Trophoblast cell (in vitro differentiated cells and primary cell): ENCODE data around the gene CASZ1.
A peak's percentile ranks its signal among the peaks of the same experiment; 100 is the strongest.

Experiments
- DNase-seq, 2 donors: peaks; one replicate each; pipeline ENCODE4 v3.0.0-alpha.2; 2016
- H2AFZ ChIP-seq: 2 replicates; pipeline ENCODE4 v1.6.1; 2013; ENCODE audit warnings: low read length, moderate library complexity, mild to moderate bottlenecking; ENCODE audit not compliant: insufficient read depth, poor library complexity
- H2AK5ac ChIP-seq: 2 replicates; pipeline ENCODE4 v1.6.1; 2013; ENCODE audit warnings: mild to moderate bottlenecking, low read length
- H2BK120ac ChIP-seq: 2 replicates; pipeline ENCODE4 v1.6.1; 2013; ENCODE audit warnings: low read length, mild to moderate bottlenecking, moderate library complexity; ENCODE audit not compliant: insufficient read depth, poor library complexity
- H2BK12ac ChIP-seq: 2 replicates; pipeline ENCODE4 v1.6.1; 2013; ENCODE audit warnings: mild to moderate bottlenecking, low read length, moderate library complexity
- H2BK5ac ChIP-seq: 2 replicates; pipeline ENCODE4 v1.6.1; 2013; ENCODE audit warnings: low read length, low read depth, moderate library complexity, mild to moderate bottlenecking; ENCODE audit not compliant: poor library complexity
- H3K14ac ChIP-seq: 2 replicates; pipeline ENCODE4 v1.6.1; 2013; ENCODE audit warnings: mild to moderate bottlenecking, low read length
- H3K18ac ChIP-seq: 2 replicates; pipeline ENCODE4 v1.6.1; 2013; ENCODE audit warnings: mild to moderate bottlenecking, low read length
- H3K23ac ChIP-seq: 2 replicates; pipeline ENCODE4 v1.6.1; 2013; ENCODE audit warnings: low read length
- H3K27ac ChIP-seq: 2 replicates; pipeline ENCODE4 v1.5.1; 2013; ENCODE audit warnings: low read depth, mild to moderate bottlenecking, inconsistent platforms, low read length, moderate library complexity
- H3K27me3 ChIP-seq: 2 replicates; pipeline ENCODE4 v1.6.1; 2013; ENCODE audit warnings: inconsistent platforms, mild to moderate bottlenecking, low read length, moderate library complexity; ENCODE audit not compliant: insufficient read depth
- H3K36me3 ChIP-seq, 2 experiments: 1 replicate in 1 of 2; 2 replicates in 1 of 2; pipeline ENCODE4 v1.6.1; 2013; ENCODE audit warnings: low read length in 2 of 2, mild to moderate bottlenecking in 2 of 2, moderate library complexity in 1 of 2; ENCODE audit not compliant: insufficient read depth in 2 of 2, control insufficient read depth in 1 of 2
- H3K4ac ChIP-seq: 2 replicates; pipeline ENCODE4 v1.6.1; 2013; ENCODE audit warnings: low read depth, mild to moderate bottlenecking, low read length, moderate library complexity
- H3K4me1 ChIP-seq, 2 experiments: 1 replicate in 1 of 2; 2 replicates in 1 of 2; pipeline ENCODE4 v1.6.1; 2013; ENCODE audit warnings: low read length in 2 of 2, mild to moderate bottlenecking in 2 of 2, moderate library complexity in 1 of 2; ENCODE audit not compliant: insufficient read depth in 2 of 2, control insufficient read depth in 1 of 2
- H3K4me2 ChIP-seq: 2 replicates; pipeline ENCODE4 v1.6.1; 2013; ENCODE audit warnings: inconsistent platforms, mild to moderate bottlenecking, low read length, moderate library complexity
- H3K4me3 ChIP-seq: 2 replicates; pipeline ENCODE4 v1.5.1; 2013; ENCODE audit warnings: mild to moderate bottlenecking, low read depth, low read length, inconsistent platforms
- H3K79me1 ChIP-seq: one replicate; pipeline ENCODE4 v1.6.1; 2013; ENCODE audit warnings: low read length
- H3K79me2 ChIP-seq: 2 replicates; pipeline ENCODE4 v1.6.1; 2013; ENCODE audit warnings: low read length, mild to moderate bottlenecking; ENCODE audit not compliant: control insufficient read depth, insufficient read depth, poor library complexity
- H3K9ac ChIP-seq: 2 replicates; pipeline ENCODE4 v1.6.1; 2013; ENCODE audit warnings: mild to moderate bottlenecking, low read length
- H3K9me3 ChIP-seq: 2 replicates; pipeline ENCODE4 v1.6.1; 2013; ENCODE audit warnings: low read depth, mild to moderate bottlenecking, control low read depth, inconsistent platforms, low read length; ENCODE audit not compliant: insufficient read depth
- H4K12ac ChIP-seq: 2 replicates; pipeline ENCODE4 v1.6.1; 2013; ENCODE audit warnings: low read depth, mild to moderate bottlenecking, low read length, moderate library complexity
- H4K8ac ChIP-seq: 2 replicates; pipeline ENCODE4 v1.6.1; 2013; ENCODE audit warnings: low read depth, mild to moderate bottlenecking, low read length, moderate library complexity
- H4K91ac ChIP-seq: one replicate; pipeline ENCODE4 v1.6.1; 2013; ENCODE audit warnings: low read depth, mild to moderate bottlenecking, low read length, moderate library complexity
- WGBS: extraction: QIAGEN DNeasy Blood & Tissue Kit; methylation state at CpG from one replicate; pipeline ENCODE4 v1.1.7; 2013; ENCODE audit warnings: missing lambda C conversion rate; ENCODE audit not compliant: insufficient read length, insufficient coverage; ENCODE audit errors: extremely low coverage; 5-methylcytosine and 5-hydroxymethylcytosine counted together

The CASZ1 gene

DNA sequence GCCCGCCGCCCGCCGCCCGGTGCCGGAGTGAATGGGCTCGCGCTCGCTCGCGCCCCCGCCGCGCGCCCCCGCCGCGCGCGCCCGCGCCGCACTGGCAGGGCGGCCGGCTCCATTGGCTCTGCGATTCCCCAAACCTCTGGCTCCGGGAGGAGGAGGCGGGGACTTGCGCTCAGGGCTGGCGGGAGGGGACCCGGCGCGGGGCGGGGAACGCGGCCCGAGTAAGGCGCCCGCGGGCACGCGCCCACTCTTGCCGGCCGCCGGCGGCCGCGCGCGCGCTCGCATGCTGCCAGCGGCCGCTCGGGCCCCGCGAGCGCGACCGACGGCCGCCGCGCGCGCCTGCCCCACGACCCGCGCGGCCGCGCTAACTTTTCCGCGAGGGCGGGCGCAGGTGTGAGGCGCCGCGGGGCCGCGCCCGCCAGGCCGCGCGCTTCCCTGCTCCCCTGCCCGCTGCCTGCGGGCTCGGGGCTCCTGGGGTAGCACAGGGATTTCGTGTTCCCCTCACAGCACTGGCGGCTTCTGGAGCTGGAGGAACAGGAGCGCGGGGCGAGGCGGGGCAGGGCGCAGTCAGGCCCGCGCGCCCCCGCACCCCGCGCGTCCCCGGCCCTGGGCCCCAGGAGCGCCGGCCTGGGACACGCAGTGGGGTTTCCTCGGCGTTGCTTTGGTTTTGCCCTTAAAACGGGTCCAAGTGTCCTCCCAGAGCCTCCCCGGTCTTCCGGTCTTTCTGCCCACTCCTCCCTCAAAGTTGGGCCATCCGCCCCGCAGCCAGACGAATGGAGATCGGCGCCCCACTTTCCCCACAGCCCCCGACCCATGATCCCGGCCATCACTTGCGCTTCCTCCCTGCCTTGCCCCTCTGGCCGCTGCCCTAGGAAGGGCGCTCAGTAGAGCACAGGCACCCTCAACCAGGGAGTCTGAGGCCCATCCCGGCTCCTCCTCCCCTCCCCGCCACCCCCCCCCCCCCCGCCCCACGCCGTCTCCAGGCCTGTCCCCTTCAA lies 101.5 kb downstream of the CASZ1 start:
- H2AFZ ChIP-seq: peak overlapping the region; percentile 66
- no peak overlapping the region for H4K12ac ChIP-seq
- no peak overlapping the region for H3K14ac ChIP-seq
- no peak overlapping the region for H2BK120ac ChIP-seq
- no peak overlapping the region for H2BK12ac ChIP-seq
- H3K23ac ChIP-seq: no peak overlapping the region
- H3K4me2 ChIP-seq: peak overlapping the region; percentile 98
- H3K9me3 ChIP-seq: no peaks in the 10 kb centered on the region
- DNase-seq: peak; percentile 65 to 82
- no peak overlapping the region for H3K9ac ChIP-seq
- H4K91ac ChIP-seq: no peak overlapping the region
- H3K4me3 ChIP-seq: peak overlapping the region; percentile 69
- peaks cover 4% of the 10 kb centered on the region for H3K27me3 ChIP-seq
- no peak overlapping the region for H3K27ac ChIP-seq
- H2AK5ac ChIP-seq: no peak overlapping the region
- no peak overlapping the region for H2BK5ac ChIP-seq
- no peak overlapping the region for H3K18ac ChIP-seq
- no peaks in the 10 kb centered on the region for H3K36me3 ChIP-seq
- H3K4ac ChIP-seq: no peak overlapping the region
- WGBS: no CpG with 5 or more reads among the region's 126 CpGs
- peaks cover 4 to 6% of the 10 kb centered on the region in 2 experiments for H3K4me1 ChIP-seq
- no peak overlapping the region for H4K8ac ChIP-seq
- no peaks in the 10 kb centered on the region for H3K79me2 ChIP-seq
- no peaks in the 10 kb centered on the region for H3K79me1 ChIP-seq

DNA sequence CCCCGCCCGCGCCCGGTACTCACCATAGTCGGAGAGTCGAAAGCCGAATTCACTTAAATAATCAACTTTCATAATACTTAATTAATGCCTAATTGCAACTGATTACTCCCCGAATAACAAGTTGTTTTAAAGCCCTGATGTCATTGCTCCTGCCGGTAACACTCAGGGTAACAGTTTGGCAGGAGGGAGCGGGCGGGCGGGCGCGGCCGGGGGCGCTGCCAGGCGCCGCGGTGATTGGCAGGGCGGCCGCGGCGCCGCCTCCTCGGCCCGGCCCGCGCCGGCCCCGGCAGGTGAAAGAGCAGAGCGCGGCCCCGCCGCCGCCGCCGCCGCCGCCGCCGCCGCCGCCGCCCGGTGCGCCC lies 102.2 kb downstream of the CASZ1 start:
- Histone ChIP-seq H3K27ac (no peak overlapping the region), H2AFZ (no peak overlapping the region), H2BK12ac (no peak overlapping the region), H3K4ac (no peak overlapping the region), H4K91ac (no peak overlapping the region), H3K27me3 (peaks cover 4% of the 10 kb centered on the region), H3K23ac (no peak overlapping the region), H2BK5ac (no peak overlapping the region), H3K9me3 (no peaks in the 10 kb centered on the region), H3K79me2 (no peaks in the 10 kb centered on the region), H3K4me1 (peaks cover 4 to 5% of the 10 kb centered on the region in 2 experiments), H3K79me1 (no peaks in the 10 kb centered on the region), H3K4me3 (peak overlapping the region; percentile 18), H3K9ac (no peak overlapping the region), H3K4me2 (peak overlapping the region; percentile 77), H2AK5ac (no peak overlapping the region), H2BK120ac (no peak overlapping the region), H3K18ac (no peak overlapping the region), H4K8ac (no peak overlapping the region), H3K36me3 (no peaks in the 10 kb centered on the region), H3K14ac (no peak overlapping the region), H4K12ac (no peak overlapping the region)
- DNase-seq: peak in 1 of 2 donors; percentile 43
- no CpG with 5 or more reads among the region's 46 CpGs for WGBS

DNA sequence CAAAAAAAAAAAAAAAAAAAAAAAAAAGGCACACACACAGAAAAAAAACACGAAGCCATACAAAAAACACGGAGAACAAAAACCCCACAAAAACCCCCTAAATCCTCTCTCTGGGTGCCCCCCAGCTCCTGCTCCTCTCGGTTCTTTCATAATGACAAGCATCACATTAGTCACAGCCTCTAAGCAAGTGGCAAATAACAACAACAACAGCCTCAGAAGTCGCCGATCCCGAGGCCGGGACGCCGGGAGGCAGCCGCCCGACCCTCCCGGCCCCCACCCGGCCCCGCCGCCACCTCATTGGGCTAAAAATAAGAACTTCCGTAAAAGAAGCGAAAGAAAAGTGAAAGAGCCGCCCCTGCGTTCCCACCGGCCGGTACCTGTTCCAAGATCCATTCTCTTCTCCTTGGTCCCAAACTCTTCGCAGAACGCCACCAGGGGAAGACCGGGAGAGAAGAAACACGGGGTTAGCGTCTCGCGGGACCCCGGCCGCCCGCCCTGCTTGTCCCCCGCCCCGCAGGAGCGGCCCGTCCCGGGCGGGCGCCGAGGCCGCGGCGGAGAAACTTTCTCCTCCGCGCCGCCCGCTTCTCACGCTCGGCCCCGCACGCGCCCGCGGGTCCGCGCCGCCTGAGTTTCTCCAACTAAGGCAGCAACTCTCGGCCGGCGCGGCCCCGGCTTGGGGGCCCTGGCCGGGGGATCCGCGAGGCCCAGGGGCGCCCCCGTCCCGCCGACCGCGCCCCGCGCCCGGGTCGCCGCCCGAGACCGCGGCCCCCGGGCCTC lies 102.8 kb downstream of the CASZ1 start:
- Histone ChIP-seq H2BK5ac (no peak overlapping the region), H3K4me2 (peak overlapping the region; percentile 77), H4K8ac (no peak overlapping the region), H3K23ac (no peak overlapping the region), H4K91ac (no peak overlapping the region), H3K9ac (no peak overlapping the region), H3K4ac (no peak overlapping the region), H3K36me3 (no peaks in the 10 kb centered on the region), H2AFZ (no peak overlapping the region), H3K27ac (no peak overlapping the region), H2BK12ac (no peak overlapping the region), H3K14ac (no peak overlapping the region), H2AK5ac (no peak overlapping the region), H3K18ac (no peak overlapping the region), H4K12ac (no peak overlapping the region), H3K79me1 (no peaks in the 10 kb centered on the region), H3K4me3 (peak overlapping the region; percentile 18), H3K9me3 (no peaks in the 10 kb centered on the region), H2BK120ac (no peak overlapping the region), H3K79me2 (no peaks in the 10 kb centered on the region), H3K4me1 (peaks cover 3 to 4% of the 10 kb centered on the region in 2 experiments), H3K27me3 (peaks cover 4% of the 10 kb centered on the region)
- no CpG with 5 or more reads among the region's 79 CpGs for WGBS
- peak; percentile 21 to 42 for DNase-seq

DNA sequence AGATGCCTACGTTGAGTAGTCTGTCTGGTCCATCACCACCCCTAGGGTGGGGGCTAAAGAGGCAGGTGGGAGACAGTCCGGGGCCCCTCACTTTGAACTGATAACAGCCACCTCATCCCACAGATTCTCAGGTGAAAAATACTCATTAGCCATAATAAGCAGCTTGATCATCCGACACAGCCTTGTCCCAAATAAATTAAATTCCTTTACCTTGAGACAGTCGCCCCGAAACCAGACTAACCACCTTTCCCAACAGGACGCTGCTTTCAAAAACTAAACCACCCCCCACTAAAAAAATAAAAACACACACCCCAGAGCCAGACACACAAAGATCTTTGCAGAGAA lies 103.3 kb downstream of the CASZ1 start:
- no peak overlapping the region for H3K4ac ChIP-seq
- no peak overlapping the region for H2BK120ac ChIP-seq
- no peak overlapping the region for H2AFZ ChIP-seq
- no peaks in the 10 kb centered on the region for H3K9me3 ChIP-seq
- H3K9ac ChIP-seq: no peak overlapping the region
- H2AK5ac ChIP-seq: no peak overlapping the region
- no peak overlapping the region for H3K4me2 ChIP-seq
- H3K4me3 ChIP-seq: no peak overlapping the region
- no peaks in the 10 kb centered on the region for H3K79me2 ChIP-seq
- H4K8ac ChIP-seq: no peak overlapping the region
- no peak for DNase-seq
- H3K23ac ChIP-seq: no peak overlapping the region
- H2BK5ac ChIP-seq: no peak overlapping the region
- H3K79me1 ChIP-seq: no peaks in the 10 kb centered on the region
- no peaks in the 10 kb centered on the region for H3K36me3 ChIP-seq
- peaks cover 3 to 4% of the 10 kb centered on the region in 2 experiments for H3K4me1 ChIP-seq
- peaks cover 4% of the 10 kb centered on the region for H3K27me3 ChIP-seq
- no peak overlapping the region for H4K12ac ChIP-seq
- H3K14ac ChIP-seq: no peak overlapping the region
- H3K27ac ChIP-seq: no peak overlapping the region
- H2BK12ac ChIP-seq: no peak overlapping the region
- WGBS: 100% methylated on average over 1 of the region's 6 CpGs
- H3K18ac ChIP-seq: no peak overlapping the region
- H4K91ac ChIP-seq: no peak overlapping the region
